OCI-LY3 (cell line): ENCODE results near the gene KANSL1.

Experiments
- CTCF ChIP-seq: fragments of 200-600, 300-600 bp; sonication (generic); IDR thresholded peaks from 2 replicates; pipeline ENCODE4 v1.5.1; 2014; ENCODE audit warnings: antibody characterized with exemption, low read length, low read depth
- EZH2phosphoT487 ChIP-seq: fragments of 200-600 bp; shearing (Covaris generic); IDR thresholded peaks from 2 replicates; pipeline ENCODE4 v1.6.1; 2018; ENCODE audit warnings: antibody characterized with exemption, mixed run types, low read depth

GRCh38 chr17:46106966-46107644, 86.1 kb downstream of the KANSL1 start:
- TF ChIP-seq CTCF (no peak), EZH2phosphoT487 (no peak)
